GM19372 (cell line): Measurements from ENCODE around the gene PHF24.

Experiments used
- ATAC-seq: cut with Tn5 transposase; IDR thresholded peaks from one replicate; pipeline ENCODE4 v1.9.1; 2021; ENCODE audit warnings: mild to moderate bottlenecking, low read depth, moderate library complexity; ENCODE audit not compliant: unreplicated experiment

Gene PHF24

GRCh38 chr9:34982361-34982760 lies 24.3 kb downstream of the PHF24 start:
- no peak for ATAC-seq

DNA sequence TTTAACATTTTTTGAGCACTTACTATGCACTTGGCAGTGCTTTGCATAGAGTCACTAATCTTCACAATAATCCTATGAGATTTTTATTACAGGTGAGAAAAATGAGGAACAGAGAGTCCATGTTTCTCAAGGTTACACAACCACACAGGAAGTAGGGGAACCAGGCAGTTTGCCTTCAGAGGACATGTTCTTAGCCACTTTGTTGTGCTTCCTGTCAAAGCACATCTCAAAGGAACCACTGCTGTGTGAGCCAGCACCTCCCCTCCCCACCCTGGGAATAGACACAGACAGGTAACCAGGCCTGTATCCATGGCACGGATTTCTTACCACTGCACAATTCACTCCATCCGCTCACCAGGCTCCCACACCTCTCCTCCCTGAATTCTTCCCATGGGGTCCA lies 25.1 kb downstream of the PHF24 start:
- no peak for ATAC-seq

DNA sequence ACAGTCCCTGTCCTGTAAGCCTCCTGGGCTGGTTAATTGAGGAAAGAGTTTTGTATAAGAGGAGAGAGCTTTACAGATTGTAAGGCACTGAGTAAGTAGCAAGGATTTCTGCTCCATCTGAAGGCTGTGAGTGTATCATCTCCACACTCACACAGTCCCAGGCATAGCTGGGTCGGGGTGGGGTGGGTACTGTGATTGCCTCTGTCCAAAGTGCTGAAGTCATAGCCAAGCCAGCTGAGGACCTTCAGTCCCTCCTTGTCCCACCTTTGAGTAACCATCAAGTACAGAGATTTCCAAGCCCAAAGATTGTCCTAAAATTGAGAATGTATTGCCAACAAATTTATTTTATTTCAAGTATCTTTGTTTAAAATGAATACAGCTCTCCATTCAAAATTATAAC lies 26.0 kb downstream of the PHF24 start:
- ATAC-seq: no peak

DNA sequence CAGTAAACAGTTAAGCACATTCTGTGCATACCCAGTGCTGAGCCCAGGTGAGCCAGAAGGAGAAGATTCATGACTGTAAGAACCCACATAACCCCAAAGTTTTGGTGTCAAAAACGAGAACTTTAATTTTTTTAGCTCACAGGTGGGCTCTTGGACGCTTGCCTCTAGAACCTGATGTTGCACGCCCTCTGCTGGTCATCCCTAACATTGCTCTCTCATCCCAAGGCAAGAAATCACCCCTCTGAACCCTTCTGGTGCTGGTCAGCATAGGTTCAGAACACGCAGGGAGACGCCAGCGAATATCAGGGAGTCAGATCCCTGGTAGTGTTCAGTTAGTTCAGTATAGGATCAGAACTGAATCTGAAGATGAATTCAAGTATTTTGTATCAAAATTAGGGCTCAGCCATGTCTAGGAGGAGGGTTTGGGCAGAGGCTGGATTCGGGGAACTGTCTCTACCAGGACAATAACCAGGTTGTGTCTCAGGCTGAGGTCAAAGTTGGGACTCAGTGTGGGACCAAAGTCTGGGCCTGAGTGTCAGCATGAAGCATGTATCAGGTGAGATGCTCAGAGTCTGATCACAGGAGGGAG lies 27.3 kb downstream of the PHF24 start:
- no peak for ATAC-seq

DNA sequence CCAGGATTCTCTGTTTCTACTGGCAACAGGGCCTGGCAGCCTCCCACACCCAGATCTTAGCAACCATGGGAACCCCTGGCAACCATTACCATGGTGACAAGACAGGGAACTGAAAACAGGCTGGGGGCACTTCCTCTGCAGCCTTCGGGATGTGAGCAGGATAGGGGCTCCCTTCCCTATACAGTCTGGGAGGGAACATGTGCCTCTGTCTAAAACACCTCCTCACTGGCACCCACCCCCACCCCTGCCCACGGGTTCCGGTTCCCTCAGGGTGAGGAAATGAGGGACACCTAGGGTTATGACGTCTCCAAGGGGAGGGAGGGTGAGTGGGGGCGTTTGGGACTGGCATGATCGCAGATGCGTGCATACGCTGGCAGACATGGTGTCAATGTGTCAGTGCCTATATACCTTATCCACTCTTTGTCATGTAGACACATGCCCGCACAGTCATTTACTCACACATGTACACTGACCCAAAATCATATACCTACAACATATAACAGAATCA lies 28.5 kb downstream of the PHF24 start:
- no peak for ATAC-seq

GRCh38 chr9:34987160-34987901 lies 29.2 kb downstream of the PHF24 start:
- ATAC-seq: no peak

DNA sequence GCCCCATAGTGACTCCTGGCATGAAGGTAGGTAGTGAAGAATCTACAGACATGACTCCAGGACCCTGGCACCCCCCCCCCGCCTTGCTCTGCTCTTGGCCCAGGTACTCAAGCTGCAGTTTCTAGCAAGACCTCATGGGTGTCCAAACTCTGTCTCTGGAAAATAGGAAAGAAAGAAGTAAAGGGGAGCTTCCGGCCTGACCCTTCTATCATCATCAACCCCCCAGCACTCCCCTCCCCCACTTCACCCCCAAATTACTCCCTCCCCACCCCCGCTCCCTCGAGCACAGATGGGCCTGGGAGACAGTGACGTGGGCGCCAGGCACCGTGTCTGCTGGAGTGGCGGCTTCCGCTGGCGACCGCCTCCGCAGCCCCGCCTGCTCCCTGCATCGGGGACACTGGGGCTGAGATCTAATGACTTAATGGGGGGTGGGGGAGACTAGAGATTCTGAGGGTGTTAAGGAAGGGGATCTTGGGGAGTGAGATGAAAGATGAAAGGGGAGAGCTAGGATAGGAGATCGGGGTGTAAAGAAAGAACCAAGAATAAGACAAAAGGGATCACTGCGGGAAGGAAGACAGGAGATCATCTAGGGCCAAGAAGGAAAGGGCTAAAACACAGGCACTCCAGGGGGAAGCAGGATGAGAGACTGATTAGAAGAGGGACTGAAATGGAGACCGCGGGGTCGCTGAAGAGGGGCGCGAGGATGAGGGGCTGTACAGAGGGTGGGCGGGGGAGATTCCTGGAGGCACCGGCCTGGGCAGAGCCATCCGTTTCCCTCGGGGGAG lies 30.3 kb downstream of the PHF24 start:
- ATAC-seq: no peak

DNA sequence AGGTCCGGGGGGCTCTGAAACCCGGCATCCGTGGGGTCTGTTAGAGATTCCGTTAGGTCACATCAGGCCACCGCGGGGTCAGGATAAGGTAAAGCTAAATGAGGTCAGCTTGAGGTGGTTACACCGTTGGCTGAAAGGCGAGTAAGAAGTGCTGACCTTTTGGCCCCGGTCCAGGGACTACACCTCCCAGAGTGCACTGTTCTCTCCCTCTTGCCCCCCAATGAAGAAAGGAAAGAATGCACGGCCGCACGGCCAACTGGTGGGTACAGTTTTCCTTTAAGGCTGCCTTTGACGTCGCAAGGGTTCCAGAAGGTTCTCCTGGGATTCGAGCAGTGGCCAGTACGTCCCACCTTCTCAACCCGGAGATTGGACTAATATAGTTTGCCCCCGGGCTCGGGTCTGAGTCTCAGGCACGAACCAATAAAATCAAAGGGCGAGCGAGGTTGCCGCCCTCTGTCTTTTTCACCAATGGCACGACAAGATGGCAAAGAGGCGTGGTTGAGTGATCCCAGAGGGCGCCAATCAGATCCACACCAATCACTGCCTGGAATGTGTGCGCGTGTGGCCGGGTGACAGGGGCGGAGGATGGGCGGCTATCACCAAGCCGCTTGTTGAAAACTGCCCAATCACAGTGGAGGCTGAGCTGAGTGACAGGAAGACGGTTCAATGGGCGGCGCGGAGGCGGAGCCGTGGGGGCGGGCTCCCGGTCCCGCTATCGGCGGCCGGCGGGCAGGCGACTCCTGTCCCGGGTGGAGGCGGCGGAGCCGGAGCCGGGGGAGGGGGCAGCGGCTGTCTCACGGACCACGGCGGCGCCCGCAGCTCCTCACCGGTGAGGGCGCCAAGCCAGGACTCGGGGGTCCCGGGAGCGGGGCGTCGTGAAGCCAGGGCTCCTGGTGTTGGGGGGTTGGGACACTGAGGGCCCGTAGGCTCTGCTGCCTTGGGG lies 31.2 kb downstream of the PHF24 start, which contains the start of gene DNAJB5:
DNAJB5 (plus strand) TSS at position 743 of the 943 bp plus-strand sequence. CDS start 886 bp downstream, outside the sequence.
- ATAC-seq: peak; percentile 97

GRCh38 chr9:34989946-34990635 lies 32.0 kb downstream of the PHF24 start:
- no peak for ATAC-seq

- no peak for ATAC-seq
These were observed 33.0 kb downstream of the PHF24 start for GRCh38 chr9:34990908-34991606.

DNA sequence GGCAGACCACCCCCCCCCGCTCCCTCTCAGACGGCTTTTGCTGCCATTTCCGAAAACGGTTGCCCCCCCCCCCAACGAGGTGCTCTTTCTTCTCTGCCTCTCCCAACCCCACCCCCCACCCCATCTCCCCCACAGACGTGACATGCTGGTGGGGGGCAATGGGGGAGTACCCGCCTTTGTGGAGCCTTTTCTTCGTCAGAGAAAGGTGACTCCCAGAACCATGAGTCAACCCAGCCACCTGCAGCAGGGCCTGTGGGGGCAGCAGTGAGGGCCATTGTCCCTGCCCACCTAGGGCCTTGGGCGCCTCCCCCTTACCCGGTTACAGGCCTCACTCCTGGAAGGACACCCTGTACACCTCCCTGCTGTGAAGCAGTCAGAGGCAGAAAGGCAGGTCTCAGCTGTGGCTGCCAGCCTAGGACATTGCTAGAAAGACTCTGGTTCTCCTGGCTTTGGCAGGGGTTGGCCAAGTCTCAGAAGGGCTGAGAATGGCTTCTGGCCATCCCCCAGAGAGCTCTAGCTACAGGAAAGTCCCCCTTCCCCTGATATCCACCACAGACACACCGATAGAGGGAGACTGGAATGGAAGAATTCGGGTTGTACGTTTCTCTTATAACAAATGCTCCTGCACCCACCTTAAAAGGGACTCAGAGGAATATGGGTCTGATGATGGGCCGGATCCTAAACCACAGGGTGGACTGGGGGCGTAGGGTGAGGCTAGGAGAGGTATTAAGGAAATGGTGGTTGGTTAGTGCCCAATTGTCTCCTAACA lies 33.7 kb downstream of the PHF24 start:
- ATAC-seq: no peak

GRCh38 chr9:34992376-34992951 lies 34.4 kb downstream of the PHF24 start:
- no peak for ATAC-seq

DNA sequence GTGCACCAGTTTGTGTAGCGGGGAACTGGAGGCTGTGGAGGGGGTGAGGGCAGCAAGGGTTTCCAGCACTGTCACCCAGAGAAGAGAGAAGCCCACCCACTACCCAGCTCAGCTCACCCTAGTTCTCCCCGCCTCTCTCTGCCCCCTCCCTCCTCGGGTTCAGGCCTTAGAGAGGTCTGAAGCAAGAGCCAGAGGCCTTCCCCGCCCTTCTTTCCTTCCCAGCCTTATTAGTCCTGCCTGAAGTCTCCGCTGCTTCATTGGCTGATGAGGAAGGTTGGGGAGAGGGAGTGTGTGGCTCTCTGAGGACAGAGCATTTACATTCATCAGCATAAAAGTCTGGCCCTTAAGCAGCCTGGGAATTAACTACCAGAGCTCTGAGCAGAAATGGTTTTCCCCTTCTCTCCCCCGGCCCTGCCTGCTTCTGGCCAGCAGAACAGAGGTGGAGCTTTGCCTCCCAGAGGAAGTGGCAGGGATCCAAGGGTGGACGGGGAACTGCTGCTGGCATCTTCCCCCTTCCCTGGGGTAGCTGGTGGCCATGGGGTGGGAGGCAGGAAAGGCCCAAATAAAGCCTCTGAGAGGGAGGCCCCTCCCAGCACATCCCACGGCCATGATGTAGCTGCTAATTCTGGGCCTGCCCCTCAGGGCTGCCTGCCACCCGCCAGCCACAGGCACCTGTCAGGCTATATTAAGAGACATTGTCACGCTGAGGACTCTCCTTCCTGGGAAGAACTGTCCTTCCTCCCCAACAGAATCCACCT lies 35.6 kb downstream of the PHF24 start:
- no peak for ATAC-seq

DNA sequence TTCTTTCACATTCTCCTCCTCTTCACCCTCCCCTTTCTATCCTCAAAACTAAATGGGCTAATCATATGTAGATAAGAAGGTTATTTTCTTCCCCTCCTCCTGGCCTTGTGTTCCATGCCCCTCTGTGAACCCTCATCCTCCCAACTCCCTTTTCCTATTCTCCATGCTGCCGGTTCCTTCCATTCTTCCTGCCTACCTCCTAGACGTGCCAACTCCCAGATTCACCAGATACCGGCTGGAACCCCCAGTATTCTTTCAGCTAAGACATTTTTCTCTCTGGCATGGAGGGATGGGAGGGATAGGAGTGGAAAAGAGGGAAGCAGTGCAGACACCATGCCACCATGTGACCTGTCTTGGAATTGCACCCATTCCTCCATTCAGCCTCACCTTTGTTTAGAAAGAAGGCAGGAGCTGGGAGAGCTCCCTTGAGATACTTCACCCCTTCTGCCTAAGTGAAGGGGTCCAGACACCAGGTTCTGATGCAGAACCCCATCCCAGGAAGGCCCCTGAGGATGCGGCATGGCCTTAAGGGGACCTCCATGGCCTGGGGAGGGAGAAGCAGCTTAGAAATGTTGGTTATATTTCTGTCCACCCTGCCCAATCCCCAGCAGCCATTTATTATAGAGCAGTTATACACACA lies 36.3 kb downstream of the PHF24 start:
- no peak for ATAC-seq

- ATAC-seq: no peak
These were observed 37.0 kb downstream of the PHF24 start for GRCh38 chr9:34994900-34995669.

DNA sequence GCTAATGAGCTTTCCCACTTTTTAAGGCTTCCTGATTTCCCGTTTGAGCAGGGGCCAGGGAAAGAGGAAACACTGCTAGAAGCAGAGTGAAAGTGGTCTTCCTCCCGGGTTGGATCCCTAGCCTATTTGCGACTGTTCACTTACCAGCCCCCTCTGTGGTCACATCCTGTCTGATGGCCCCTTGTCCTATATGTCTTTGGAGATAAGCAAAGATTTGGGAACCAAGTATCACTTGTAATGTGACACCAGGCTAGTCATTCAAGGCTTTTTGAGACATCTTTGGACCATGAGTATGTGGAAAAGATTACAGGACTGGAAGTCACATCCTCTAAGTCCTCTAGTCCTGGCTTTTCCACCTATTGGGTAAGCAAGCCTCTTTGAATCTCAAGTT lies 37.6 kb downstream of the PHF24 start:
- no peak for ATAC-seq
